HepG2 (cell line): ENCODE results near the gene C11orf71.

Source experiments
- CEBPB ChIP-seq: IDR thresholded peaks from 2 replicates; pipeline ENCODE4 v1.6.1; 2011; ENCODE audit warnings: low read depth, low read length, improper control_type of control experiment, borderline replicate concordance
- EZH2 ChIP-seq: conservative IDR thresholded peaks from 2 replicates; pipeline ENCODE4 v1.6.1; 2012; ENCODE audit warnings: mild to moderate bottlenecking, low read depth, low read length, moderate library complexity
- FOXJ3 ChIP-seq: sonication (generic); formaldehyde crosslinking; IDR thresholded peaks from 2 replicates; pipeline ENCODE4 v1.4.0; 2020; ENCODE audit warnings: missing genetic modification reagents, mild to moderate bottlenecking, borderline replicate concordance
- GTF2F1 ChIP-seq: fragments of 150-350 bp; IDR thresholded peaks from 2 replicates; pipeline ENCODE4 v1.6.1; 2014; ENCODE audit warnings: low read length
- MIER3 ChIP-seq: IDR thresholded peaks from 2 replicates; pipeline ENCODE4 v1.6.1; 2016; ENCODE audit warnings: missing compliant biosample characterization, borderline replicate concordance
- ZBTB40 ChIP-seq, 2 experiments: fragments of 450-650 bp in 1 of 2; sonication (generic) in 1 of 2; formaldehyde crosslinking in 1 of 2; IDR thresholded peaks; 2 replicates each; pipeline versions ENCODE4 v1.6.1 to v1.8.0; 2016 to 2022; ENCODE audit warnings: antibody characterized with exemption in 1 of 2, mild to moderate bottlenecking in 1 of 2, missing genetic modification reagents in 1 of 2

DNA sequence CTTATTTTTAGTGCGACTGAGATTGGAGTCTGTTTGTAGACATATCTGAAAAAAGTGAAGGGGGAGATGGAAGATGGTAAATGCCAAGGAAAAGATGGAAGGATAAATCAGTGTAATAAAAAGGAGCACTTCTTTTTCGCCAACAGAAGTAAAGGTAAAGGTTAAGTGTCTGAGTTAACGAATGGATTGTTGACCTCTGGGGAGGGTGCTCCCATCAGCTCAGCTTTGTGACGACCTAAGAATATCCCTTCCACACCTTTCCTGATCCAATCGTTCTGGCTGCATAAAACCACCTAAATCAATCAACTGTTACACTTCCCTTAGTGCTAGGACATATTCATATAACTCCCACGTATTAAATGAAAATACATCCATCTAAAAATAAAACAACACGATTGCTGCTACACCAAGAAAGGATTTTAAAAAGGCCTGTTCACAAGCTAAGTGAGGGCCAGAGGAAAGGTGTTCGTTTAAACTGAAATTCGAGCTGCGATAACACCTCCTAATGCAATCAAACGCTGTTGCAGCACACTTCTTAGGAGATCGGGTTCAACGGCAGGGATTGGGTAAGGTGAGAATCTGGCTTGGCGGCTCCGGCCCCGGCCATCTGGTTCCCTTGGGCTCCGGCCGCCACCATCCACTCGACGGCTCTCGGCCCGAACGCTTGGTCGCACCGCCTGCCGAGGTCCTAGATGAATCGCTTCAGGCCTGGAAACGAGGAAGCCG is 658 bp downstream of the C11orf71 start:
- no peak; the same call in 1 of the 2 replicates for TF ChIP-seq FOXJ3 (CRISPR knock-in tag)
- TF ChIP-seq GTF2F1 = no peak
- peak; percentile 54; the same call in 1 of the 2 replicates for TF ChIP-seq CEBPB
- TF ChIP-seq ZBTB40 (IDR thresholded peaks at IDR 0.05) = no peak
- TF ChIP-seq ZBTB40 (CRISPR knock-in tag; IDR thresholded peaks at IDR 0.05) = peak; percentile 69; the same call in 1 of the 2 replicates
- no peak for TF ChIP-seq EZH2
- TF ChIP-seq MIER3 (CRISPR knock-in tag) = no peak
